ENCODE data around the gene ING5. TPM values are rescaled to one million over a fixed set of nuclear protein-coding genes. Genes with fewer than 3 reads are reported as not detected.

ING5 gene
- total RNA-seq, 1 experiment from 2014 or later: 32.1 TPM

- peak overlapping the region; percentile 89 for H3K27ac ChIP-seq (ENCODE audit: low read length)
- H3K9ac ChIP-seq (ENCODE audit: low read length): peak overlapping the region; percentile 97
- BruUV-seq (replicated peaks): no TSS peak
- intact Hi-C loops (cut with micrococcal nuclease): no loop called here
- H3K9me2 ChIP-seq (replicated peaks; ENCODE audit: low read length): no peaks in the 10 kb centered on the region
- peak overlapping the region; percentile 73 for H3K4me3 ChIP-seq (ENCODE audit: low read length)
- H3K27me3 ChIP-seq (ENCODE audit: low read length): no peaks in the 10 kb centered on the region
- ChIA-PET POLR2A (ENCODE audit: unreplicated experiment) (no interaction called here), CTCF (no interaction called here)
- peak overlapping the region; percentile 89 for H3K4me2 ChIP-seq (ENCODE audit: low read length)
- peaks cover 5% of the 10 kb centered on the region; the same call in 1 of the 2 replicates for H3K4me1 ChIP-seq (ENCODE audit: insufficient read depth, low read length)
- H3K36me3 ChIP-seq (ENCODE audit: low read depth, low read length): peaks cover 6% of the 10 kb centered on the region
- H4K20me1 ChIP-seq (ENCODE audit: low read length): no peaks in the 10 kb centered on the region
- peak overlapping the region; percentile 57; the same call in 1 of the 2 replicates for H2AFZ ChIP-seq (ENCODE audit: low read length)
- H3F3A ChIP-seq (ENCODE audit: low read length, unreplicated experiment): no peaks in the 10 kb centered on the region
- no peak for TF ChIP-seq EZH2 (IDR thresholded peaks at IDR 0.05; ENCODE audit: low read length, unreplicated experiment)
- TF ChIP-seq CTCF (conservative IDR thresholded peaks at IDR 0.05; ENCODE audit: low read depth, low read length): peak; percentile 44; the same call in 1 of the 2 replicates
- ATAC-seq (no peak), DNase-seq (no peak)
- H3K79me2 ChIP-seq (ENCODE audit: low read length): peaks cover 20% of the 10 kb centered on the region
- H3K9me3 ChIP-seq (ENCODE audit: low read length): no peaks in the 10 kb centered on the region
Measured at GRCh38 chr2:241701149-241701398, 765 bp upstream of the ING5 start.

GRCh38 chr2:241702155-241703031, 554 bp downstream of the ING5 start:
- H3K9ac ChIP-seq (ENCODE audit: low read length): peak overlapping the region; percentile 97
- H3K9me2 ChIP-seq (replicated peaks; ENCODE audit: low read length): no peaks in the 10 kb centered on the region
- peak overlapping the region; percentile 92 for H3K4me2 ChIP-seq (ENCODE audit: low read length)
- peak; percentile 73 for DNase-seq
- H3K4me3 ChIP-seq (ENCODE audit: low read length): peak overlapping the region; percentile 78
- TF ChIP-seq EZH2phosphoT487 (IDR thresholded peaks at IDR 0.05; ENCODE audit: borderline replicate concordance, low read length) (no peak), EZH2 (IDR thresholded peaks at IDR 0.05; ENCODE audit: low read length, unreplicated experiment) (no peak), CTCF (conservative IDR thresholded peaks at IDR 0.05; ENCODE audit: low read depth, low read length) (peak; percentile 56)
- POLR2A ChIA-PET (ENCODE audit: unreplicated experiment): interaction anchor here (0.6 to 1.1 kb wide), 5 partner anchors 14 to 31 kb away, joined by 3 to 9 read pairs (median 4); partner anchors contain the start of gene DTYMK
- H3K79me2 ChIP-seq (ENCODE audit: low read length): peaks cover 20% of the 10 kb centered on the region
- H3K36me3 ChIP-seq (ENCODE audit: low read depth, low read length): peaks cover 13% of the 10 kb centered on the region
- H3K27me3 ChIP-seq (ENCODE audit: low read length): no peaks in the 10 kb centered on the region
- H4K20me1 ChIP-seq (ENCODE audit: low read length): no peaks in the 10 kb centered on the region
- peaks cover 5% of the 10 kb centered on the region; the same call in 1 of the 2 replicates for H3K4me1 ChIP-seq (ENCODE audit: insufficient read depth, low read length)
- ATAC-seq: peak; percentile 74
- intact Hi-C loops (cut with micrococcal nuclease): loop anchor here (2.0 kb wide), 3 partner anchors 16 to 38 kb away; partner anchors contain the start of gene DTYMK
- no peaks in the 10 kb centered on the region for H3K9me3 ChIP-seq (ENCODE audit: low read length)
- CTCF ChIA-PET: no interaction called here
- BruUV-seq (replicated peaks): no TSS peak
- peak overlapping the region; percentile 56 for H2AFZ ChIP-seq (ENCODE audit: low read length)
- no peaks in the 10 kb centered on the region for H3F3A ChIP-seq (ENCODE audit: low read length, unreplicated experiment)
- H3K27ac ChIP-seq (ENCODE audit: low read length): peak overlapping the region; percentile 89; the same call in 1 of the 2 replicates

Data from PC-3 (cell line).